GM18520 (cell line): ENCODE measurements around the gene MFN2.
A peak's percentile ranks its signal among the peaks of the same experiment; 100 is the strongest.

Source experiments
- ATAC-seq: cut with Tn5 transposase; IDR thresholded peaks from one replicate; pipeline ENCODE4 v1.9.1; 2021; ENCODE audit not compliant: unreplicated experiment

MFN2 gene

GRCh38 chr1:12046749-12047119 lies 66.5 kb downstream of the MFN2 start:
- ATAC-seq: no peak

- ATAC-seq: peak; percentile 38
Measured at GRCh38 chr1:12047120-12047876, 67.1 kb downstream of the MFN2 start.

- ATAC-seq: no peak
Measured at GRCh38 chr1:12048372-12048771, 68.1 kb downstream of the MFN2 start.

- ATAC-seq: no peak
Measured at GRCh38 chr1:12049616-12050015, 69.4 kb downstream of the MFN2 start.

GRCh38 chr1:12051361-12051760 lies 71.1 kb downstream of the MFN2 start:
- no peak for ATAC-seq

- peak; percentile 40 for ATAC-seq
Measured at GRCh38 chr1:12052008-12052573, 71.8 kb downstream of the MFN2 start.

GRCh38 chr1:12052997-12053686 lies 72.9 kb downstream of the MFN2 start:
- no peak for ATAC-seq

GRCh38 chr1:12053752-12054548 lies 73.7 kb downstream of the MFN2 start:
- peak; percentile 25 for ATAC-seq

GRCh38 chr1:12055259-12055658 lies 75.0 kb downstream of the MFN2 start:
- no peak for ATAC-seq

GRCh38 chr1:12056331-12056841 lies 76.1 kb downstream of the MFN2 start:
- no peak for ATAC-seq

GRCh38 chr1:12057382-12057781 lies 77.1 kb downstream of the MFN2 start:
- no peak for ATAC-seq

- no peak for ATAC-seq
Measured at GRCh38 chr1:12057940-12058687, 77.9 kb downstream of the MFN2 start.

- ATAC-seq: no peak
Measured at GRCh38 chr1:12059226-12059625, 79.0 kb downstream of the MFN2 start.

GRCh38 chr1:12059722-12060464 lies 79.6 kb downstream of the MFN2 start:
- ATAC-seq: no peak

- ATAC-seq: no peak
Measured at GRCh38 chr1:12060500-12060899, 80.3 kb downstream of the MFN2 start.
